IMR-90 (cell line): Measurements from ENCODE around the gene MAMLD1. TPM values are rescaled to one million over a fixed set of nuclear protein-coding genes. Genes with fewer than 3 reads are reported as not detected.

Source experiments
- ATAC-seq: fragments of 200-7000 bp; cut with Tn5 transposase; 2 replicates; pipeline ENCODE4 v1.9.1; 2020; ENCODE audit warnings: low read depth, mild to moderate bottlenecking, moderate library complexity
- BruUV-seq: library from RNA; stranded (reverse); fragments of 400-500 nt; replicated peaks from 2 replicates; lab custom pipeline; 2021; lab: Mats Ljungman, UMichigan
- CTCF ChIA-PET: fragments of 300-600 bp; formaldehyde crosslinking; extraction: SDS; loops from one replicate; lab custom pipeline; 2021; ENCODE audit warnings: antibody characterized with exemption; lab: Yijun Ruan, JAX
- POLR2A ChIA-PET: fragments of 300-600 bp; sonication (Branson Sonifier 250); formaldehyde crosslinking; loops from one replicate; lab custom pipeline; 2022; ENCODE audit warnings: antibody characterized with exemption; ENCODE audit not compliant: unreplicated experiment; lab: Charles Lee
- DNase-seq: peaks from one replicate; pipeline ENCODE4 v3.0.0; 2013
- H2AFZ ChIP-seq: replicated peaks from 2 replicates; pipeline ENCODE3; 2013; ENCODE audit warnings: low read length, mild to moderate bottlenecking; ENCODE audit not compliant: poor library complexity
- H2AK5ac ChIP-seq: 2 replicates; pipeline ENCODE4 v1.6.1; 2013; ENCODE audit warnings: low read depth, low read length, inconsistent platforms
- H2AK9ac ChIP-seq: replicated peaks from 2 replicates; pipeline ENCODE3; 2013; ENCODE audit warnings: mild to moderate bottlenecking, low read depth, low read length, moderate library complexity; ENCODE audit not compliant: poor library complexity
- H2BK120ac ChIP-seq: 2 replicates; pipeline ENCODE4 v1.6.1; 2013; ENCODE audit warnings: low read depth, low read length, inconsistent platforms
- H2BK15ac ChIP-seq: 3 replicates; pipeline ENCODE4 v1.6.1; 2013; ENCODE audit warnings: low read depth, low read length, inconsistent platforms
- H2BK20ac ChIP-seq: 2 replicates; pipeline ENCODE4 v1.6.1; 2013; ENCODE audit warnings: low read depth, mild to moderate bottlenecking, inconsistent platforms, low read length, moderate library complexity
- H2BK5ac ChIP-seq: 2 replicates; pipeline ENCODE4 v1.6.1; 2013; ENCODE audit warnings: mild to moderate bottlenecking, low read depth, low read length, inconsistent platforms; ENCODE audit not compliant: poor library complexity, severe bottlenecking
- H3K14ac ChIP-seq: replicated peaks from 2 replicates; pipeline ENCODE4 v1.6.1; 2013; ENCODE audit warnings: low read depth, low read length, inconsistent platforms
- H3K18ac ChIP-seq: 2 replicates; pipeline ENCODE4 v1.6.1; 2013; ENCODE audit warnings: low read depth, low read length, control low read depth
- H3K23ac ChIP-seq: 2 replicates; pipeline ENCODE4 v1.6.1; 2013; ENCODE audit warnings: low read depth, low read length, inconsistent platforms
- H3K27ac ChIP-seq: 2 replicates; pipeline ENCODE4 v1.5.1; 2013; ENCODE audit warnings: mild to moderate bottlenecking, control low read depth, low read length; ENCODE audit not compliant: insufficient read depth
- H3K27me3 ChIP-seq: 2 replicates; pipeline ENCODE4 v1.6.1; 2013; ENCODE audit warnings: low read length; ENCODE audit not compliant: control insufficient read depth, insufficient read depth
- H3K36me3 ChIP-seq: 2 replicates; pipeline ENCODE4 v1.6.1; 2013; ENCODE audit warnings: low read length, mixed read lengths; ENCODE audit not compliant: control insufficient read depth, insufficient read depth
- H3K4ac ChIP-seq: 2 replicates; pipeline ENCODE4 v1.6.1; 2013; ENCODE audit warnings: low read depth, low read length, inconsistent platforms
- H3K4me1 ChIP-seq: 2 replicates; pipeline ENCODE4 v1.6.1; 2013; ENCODE audit warnings: low read length, mixed read lengths; ENCODE audit not compliant: control insufficient read depth, insufficient read depth
- H3K4me2 ChIP-seq: 2 replicates; pipeline ENCODE4 v1.6.1; 2013; ENCODE audit warnings: low read depth, mild to moderate bottlenecking, control low read depth, low read length, moderate library complexity
- H3K4me3 ChIP-seq: 2 replicates; pipeline ENCODE4 v1.5.1; 2013; ENCODE audit warnings: low read depth, mild to moderate bottlenecking, control low read depth, low read length, moderate library complexity; ENCODE audit not compliant: insufficient read depth
- H3K56ac ChIP-seq: 2 replicates; pipeline ENCODE4 v1.6.1; 2013; ENCODE audit warnings: low read length, inconsistent platforms; ENCODE audit not compliant: insufficient read depth; ENCODE audit errors: extremely low read depth
- H3K79me1 ChIP-seq, 2 experiments: 2 replicates each; pipeline ENCODE4 v1.6.1; 2013; ENCODE audit warnings: low read length in 2 of 2, inconsistent platforms in 1 of 2, low read depth in 1 of 2
- H3K9ac ChIP-seq: 2 replicates; pipeline ENCODE4 v1.6.1; 2013; ENCODE audit warnings: low read depth, low read length, control low read depth
- H3K9me1 ChIP-seq: 2 replicates; pipeline ENCODE4 v1.6.1; 2013; ENCODE audit warnings: low read length, inconsistent platforms; ENCODE audit not compliant: insufficient read depth
- H3K9me3 ChIP-seq: 2 replicates; pipeline ENCODE4 v1.6.1; 2013; ENCODE audit warnings: low read length; ENCODE audit not compliant: control insufficient read depth, insufficient read depth
- H4K20me1 ChIP-seq: 2 replicates; pipeline ENCODE4 v1.6.1; 2013; ENCODE audit warnings: low read length, inconsistent platforms; ENCODE audit not compliant: insufficient read depth
- H4K5ac ChIP-seq: 2 replicates; pipeline ENCODE4 v1.6.1; 2013; ENCODE audit warnings: mild to moderate bottlenecking, low read depth, low read length, control low read depth
- H4K8ac ChIP-seq, 2 experiments: 2 replicates each; pipeline ENCODE4 v1.6.1; 2013; ENCODE audit warnings: low read depth in 2 of 2, low read length in 2 of 2, control low read depth in 1 of 2, inconsistent platforms in 1 of 2
- H4K91ac ChIP-seq: 2 replicates; pipeline ENCODE4 v1.6.1; 2013; ENCODE audit warnings: low read depth, low read length, inconsistent platforms; ENCODE audit not compliant: insufficient read depth
- BHLHE40 ChIP-seq: fragments of 150-350 bp; IDR thresholded peaks from 2 replicates; pipeline ENCODE4 v1.6.1; 2016; ENCODE audit warnings: mild to moderate bottlenecking, low read depth, low read length
- CHD1 ChIP-seq: IDR thresholded peaks from 2 replicates; pipeline ENCODE4 v1.6.1; 2012; ENCODE audit warnings: low read depth, low read length, improper control_type of control experiment
- MAFK ChIP-seq: IDR thresholded peaks from 2 replicates; pipeline ENCODE4 v1.6.1; 2012; ENCODE audit warnings: low read depth, low read length, improper control_type of control experiment
- MAZ ChIP-seq: IDR thresholded peaks from 2 replicates; pipeline ENCODE4 v1.6.1; 2012; ENCODE audit warnings: low read depth, mild to moderate bottlenecking, low read length, improper control_type of control experiment, moderate library complexity, borderline replicate concordance
- NFE2L2 ChIP-seq: fragments of 150-350 bp; IDR thresholded peaks from 2 replicates; pipeline ENCODE4 v1.6.1; 2016; ENCODE audit warnings: low read depth, mild to moderate bottlenecking, low read length
- POLR2A ChIP-seq: IDR thresholded peaks from 2 replicates; pipeline ENCODE4 v1.6.1; 2012; ENCODE audit warnings: mild to moderate bottlenecking, low read depth, low read length
- RFX5 ChIP-seq: IDR thresholded peaks from 2 replicates; pipeline ENCODE4 v1.8.0; 2012; ENCODE audit warnings: low read depth, mild to moderate bottlenecking, low read length, moderate library complexity
- SMC3 ChIP-seq: fragments of 150-350 bp; IDR thresholded peaks from 2 replicates; pipeline ENCODE4 v1.6.1; 2016; ENCODE audit warnings: low read depth, mild to moderate bottlenecking, antibody characterized with exemption, low read length, moderate library complexity
- WGBS, 2 experiments: methylation state at CpG; one replicate each; pipeline versions ENCODE4 v1.1.5 to v1.1.7; 2013; ENCODE audit warnings: missing lambda C conversion rate in 2 of 2; ENCODE audit not compliant: insufficient read length in 1 of 2; ENCODE audit errors: extremely low coverage in 2 of 2; 5-methylcytosine and 5-hydroxymethylcytosine counted together
- dilution Hi-C: fragments of 300-500 bp; cut with HindIII; formaldehyde crosslinking; loops from one replicate; pipeline ENCODE4 v1.14.3; 2018; ENCODE audit warnings: low sequenced_read_pairs; ENCODE audit not compliant: unreplicated experiment
- in situ Hi-C: fragments of 300-500 bp; cut with MboI; formaldehyde crosslinking; loops from 3 replicates; pipeline ENCODE4 v1.14.3; 2019; ENCODE audit warnings: low sequenced_read_pairs, inconsistent platforms, mixed read lengths
- intact Hi-C: fragments of 100-400 bp; cut with micrococcal nuclease; formaldehyde crosslinking; loops from 2 replicates; pipeline ENCODE4 v1.10.0; 2022
- polyA plus RNA-seq, 3 experiments: library from polyadenylated mRNA; depleted of rRNA; stranded (reverse); fragments of >200 nt; gene quantifications; 2 replicates each; pipeline ENCODE4 v1.2.3, GENCODE V29; 2012; ENCODE audit warnings: low replicate concordance in 1 of 3
- total RNA-seq: library from RNA; depleted of rRNA; stranded (reverse); fragments of >200 nt; gene quantifications from 2 replicates; pipeline ENCODE4 v1.2.3, GENCODE V29; 2012
- TF ChIP-seq, protein P1 (sequence below): fragments of 150-350 bp; IDR thresholded peaks from 2 replicates; pipeline ENCODE4 v1.6.1; 2016; ENCODE audit warnings: low read depth, mild to moderate bottlenecking, low read length, moderate library complexity, borderline replicate concordance
- TF ChIP-seq, protein P2 (sequence below): conservative IDR thresholded peaks from 2 replicates; pipeline ENCODE4 v1.5.1; 2012; ENCODE audit warnings: mild to moderate bottlenecking, low read depth, low read length, improper control_type of control experiment
- TF ChIP-seq, protein P3 (sequence below): fragments of 150-350 bp; IDR thresholded peaks from 2 replicates; pipeline ENCODE4 v1.6.1; 2017; ENCODE audit warnings: mild to moderate bottlenecking, antibody characterized with exemption, low read length, low read depth

Gene MAMLD1
- total and polyA plus RNA-seq, 2 of the 4 experiments (the other 2 are of a cell fraction), result 1.4 to 11.0 TPM

DNA sequence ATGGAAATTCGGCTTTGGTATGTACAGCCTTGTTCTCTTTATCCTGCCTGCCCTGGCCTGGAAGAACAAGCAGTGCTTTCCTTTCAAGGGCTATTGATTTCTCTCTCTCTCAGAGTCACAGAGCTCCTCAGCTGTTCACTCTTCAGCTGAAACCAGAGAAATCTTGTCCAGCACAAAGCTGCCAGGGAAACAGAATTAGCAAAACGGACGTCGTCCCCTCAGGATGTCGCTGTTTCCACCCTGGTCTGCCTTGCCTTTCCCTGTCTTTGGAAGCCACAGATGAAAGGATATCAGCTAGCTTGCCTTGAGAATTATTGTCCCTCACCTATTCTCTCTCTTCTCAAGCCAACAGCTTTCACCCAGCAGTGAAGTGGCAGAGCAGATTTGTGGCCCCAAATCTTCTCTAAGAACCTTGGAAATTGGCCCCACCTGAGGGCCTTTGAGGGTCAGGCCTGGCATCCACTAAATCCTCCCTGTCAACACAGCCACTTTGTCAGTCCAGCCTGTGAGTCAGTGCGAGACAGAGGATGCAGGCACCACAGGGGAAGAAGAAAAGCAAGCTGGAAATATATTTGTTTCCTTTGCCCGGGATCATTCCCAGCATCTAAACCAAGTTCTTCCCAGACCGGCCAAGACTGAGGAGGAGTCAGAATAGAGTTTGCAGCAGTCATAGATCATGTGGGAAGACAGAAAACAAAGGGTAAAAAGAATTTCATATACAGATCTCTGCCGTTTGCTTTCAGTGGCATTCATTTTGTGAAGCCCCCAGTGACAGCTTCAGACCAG is 141.5 kb downstream of the MAMLD1 start:
- in situ Hi-C loops, result no loop called here
- Histone ChIP-seq H3K4me3 (no peak overlapping the region), H2BK15ac (no peak overlapping the region), H2AFZ (no peak overlapping the region), H2BK20ac (no peak overlapping the region), H3K4me2 (no peak overlapping the region), H3K18ac (no peak overlapping the region), H3K36me3 (no peaks in the 10 kb centered on the region), H2AK5ac (no peak overlapping the region), H4K5ac (no peak overlapping the region), H3K9ac (no peak overlapping the region), H3K23ac (no peak overlapping the region), H3K9me1 (0 out of 2 replicates have a peak, but pooled peaks cover 3% of the 10 kb centered on the region), H3K14ac (no peak overlapping the region), H3K56ac (no peak overlapping the region), H3K79me1 (peaks cover 0 to 4% of the 10 kb centered on the region in 2 experiments; a peak in 1 of 4 replicates), H2BK5ac (no peak overlapping the region), H3K4ac (no peak overlapping the region; the same call in 1 of the 2 replicates), H2AK9ac (no peak overlapping the region), H2BK120ac (no peak overlapping the region), H3K9me3 (no peaks in the 10 kb centered on the region), H4K91ac (no peak overlapping the region), H3K27me3 (no peaks in the 10 kb centered on the region; the same call in 1 of the 2 replicates), H3K4me1 (peaks cover 6% of the 10 kb centered on the region), H3K27ac (no peak overlapping the region), H4K8ac (no peak overlapping the region), H4K20me1 (no peaks in the 10 kb centered on the region; the same call in 1 of the 2 replicates)
- 59% methylated on average over 4 of the region's 9 CpGs; no CpG with 5 or more reads in 1 of the 2 experiments for WGBS, 2 experiments
- DNase-seq (peak; percentile 37), ATAC-seq (no peak)
- TF ChIP-seq SMC3, result no peak
- TF ChIP-seq POLR2A, result no peak
- no peak for TF ChIP-seq RFX5
- TF ChIP-seq MAZ, result no peak
- TF ChIP-seq, protein P1, sequence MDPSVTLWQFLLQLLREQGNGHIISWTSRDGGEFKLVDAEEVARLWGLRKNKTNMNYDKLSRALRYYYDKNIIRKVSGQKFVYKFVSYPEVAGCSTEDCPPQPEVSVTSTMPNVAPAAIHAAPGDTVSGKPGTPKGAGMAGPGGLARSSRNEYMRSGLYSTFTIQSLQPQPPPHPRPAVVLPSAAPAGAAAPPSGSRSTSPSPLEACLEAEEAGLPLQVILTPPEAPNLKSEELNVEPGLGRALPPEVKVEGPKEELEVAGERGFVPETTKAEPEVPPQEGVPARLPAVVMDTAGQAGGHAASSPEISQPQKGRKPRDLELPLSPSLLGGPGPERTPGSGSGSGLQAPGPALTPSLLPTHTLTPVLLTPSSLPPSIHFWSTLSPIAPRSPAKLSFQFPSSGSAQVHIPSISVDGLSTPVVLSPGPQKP, result no peak
- TF ChIP-seq CHD1, result no peak
- TF ChIP-seq, protein P2, sequence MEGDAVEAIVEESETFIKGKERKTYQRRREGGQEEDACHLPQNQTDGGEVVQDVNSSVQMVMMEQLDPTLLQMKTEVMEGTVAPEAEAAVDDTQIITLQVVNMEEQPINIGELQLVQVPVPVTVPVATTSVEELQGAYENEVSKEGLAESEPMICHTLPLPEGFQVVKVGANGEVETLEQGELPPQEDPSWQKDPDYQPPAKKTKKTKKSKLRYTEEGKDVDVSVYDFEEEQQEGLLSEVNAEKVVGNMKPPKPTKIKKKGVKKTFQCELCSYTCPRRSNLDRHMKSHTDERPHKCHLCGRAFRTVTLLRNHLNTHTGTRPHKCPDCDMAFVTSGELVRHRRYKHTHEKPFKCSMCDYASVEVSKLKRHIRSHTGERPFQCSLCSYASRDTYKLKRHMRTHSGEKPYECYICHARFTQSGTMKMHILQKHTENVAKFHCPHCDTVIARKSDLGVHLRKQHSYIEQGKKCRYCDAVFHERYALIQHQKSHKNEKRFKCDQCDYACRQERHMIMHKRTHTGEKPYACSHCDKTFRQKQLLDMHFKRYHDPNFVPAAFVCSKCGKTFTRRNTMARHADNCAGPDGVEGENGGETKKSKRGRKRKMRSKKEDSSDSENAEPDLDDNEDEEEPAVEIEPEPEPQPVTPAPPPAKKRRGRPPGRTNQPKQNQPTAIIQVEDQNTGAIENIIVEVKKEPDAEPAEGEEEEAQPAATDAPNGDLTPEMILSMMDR, result no peak
- TF ChIP-seq NFE2L2, result no peak
- TF ChIP-seq MAFK, result no peak
- no peak for TF ChIP-seq BHLHE40
- TF ChIP-seq, protein P3, sequence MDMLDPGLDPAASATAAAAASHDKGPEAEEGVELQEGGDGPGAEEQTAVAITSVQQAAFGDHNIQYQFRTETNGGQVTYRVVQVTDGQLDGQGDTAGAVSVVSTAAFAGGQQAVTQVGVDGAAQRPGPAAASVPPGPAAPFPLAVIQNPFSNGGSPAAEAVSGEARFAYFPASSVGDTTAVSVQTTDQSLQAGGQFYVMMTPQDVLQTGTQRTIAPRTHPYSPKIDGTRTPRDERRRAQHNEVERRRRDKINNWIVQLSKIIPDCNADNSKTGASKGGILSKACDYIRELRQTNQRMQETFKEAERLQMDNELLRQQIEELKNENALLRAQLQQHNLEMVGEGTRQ, result no peak
- ChIA-PET CTCF (no interaction called here), POLR2A (no interaction called here)
- intact Hi-C loops, result no loop called here
- no TSS peak for BruUV-seq
- dilution Hi-C loops, result no loop called here
